Measurements from ENCODE around the gene PHIP.

Gene PHIP

GRCh38 chr6:79066828-79067227, 11.2 kb downstream of the PHIP start:
- DNase-seq, result no peak

GRCh38 chr6:79066330-79066729, 11.7 kb downstream of the PHIP start:
- DNase-seq, result no peak

- no peak for DNase-seq
These were observed 12.8 kb downstream of the PHIP start for GRCh38 chr6:79065232-79065631.

GRCh38 chr6:79064635-79065034, 13.4 kb downstream of the PHIP start:
- no peak for DNase-seq

- no peak for DNase-seq
These were observed 15.3 kb downstream of the PHIP start for GRCh38 chr6:79062708-79063107.

- no peak for DNase-seq
These were observed 20.3 kb downstream of the PHIP start for GRCh38 chr6:79057746-79058145.

- no peak for DNase-seq
These were observed 21.8 kb downstream of the PHIP start for GRCh38 chr6:79056226-79056625.

- DNase-seq, result no peak
These were observed 29.4 kb downstream of the PHIP start for GRCh38 chr6:79048611-79049010.

GRCh38 chr6:79047072-79047471, 31.0 kb downstream of the PHIP start:
- no peak for DNase-seq

GRCh38 chr6:79045966-79046365, 32.1 kb downstream of the PHIP start:
- no peak for DNase-seq

GRCh38 chr6:79042799-79043126, 35.3 kb downstream of the PHIP start:
- DNase-seq, result no peak

GRCh38 chr6:79042088-79042798, 35.8 kb downstream of the PHIP start:
- no peak for DNase-seq

- no peak for DNase-seq
These were observed 38.0 kb downstream of the PHIP start for GRCh38 chr6:79040083-79040482.

GRCh38 chr6:79038061-79038460, 40.0 kb downstream of the PHIP start:
- DNase-seq, result no peak

GRCh38 chr6:79034865-79035264, 43.2 kb downstream of the PHIP start:
- DNase-seq, result no peak

GRCh38 chr6:79033279-79033678, 44.8 kb downstream of the PHIP start:
- DNase-seq, result no peak

- no peak for DNase-seq
These were observed 46.0 kb downstream of the PHIP start for GRCh38 chr6:79031821-79032590.

GRCh38 chr6:79030511-79030910, 47.5 kb downstream of the PHIP start:
- no peak for DNase-seq

- no peak for DNase-seq
These were observed 48.0 kb downstream of the PHIP start for GRCh38 chr6:79030023-79030422.

GRCh38 chr6:79028641-79029314, 49.3 kb downstream of the PHIP start:
- DNase-seq, result no peak

GRCh38 chr6:79011940-79012339, 66.1 kb downstream of the PHIP start:
- no peak for DNase-seq

GRCh38 chr6:79010422-79010821, 67.6 kb downstream of the PHIP start:
- DNase-seq, result no peak

GRCh38 chr6:79009819-79010218, 68.2 kb downstream of the PHIP start:
- no peak for DNase-seq

- no peak for DNase-seq
These were observed 72.6 kb downstream of the PHIP start for GRCh38 chr6:79005497-79005896.
